HG02943 (cell line): ENCODE results near the gene RARB.

Experiments
- ATAC-seq: cut with Tn5 transposase; IDR thresholded peaks from one replicate; pipeline ENCODE4 v1.9.1; 2021; ENCODE audit warnings: mild to moderate bottlenecking, low read depth, moderate library complexity; ENCODE audit not compliant: unreplicated experiment

The RARB gene

DNA sequence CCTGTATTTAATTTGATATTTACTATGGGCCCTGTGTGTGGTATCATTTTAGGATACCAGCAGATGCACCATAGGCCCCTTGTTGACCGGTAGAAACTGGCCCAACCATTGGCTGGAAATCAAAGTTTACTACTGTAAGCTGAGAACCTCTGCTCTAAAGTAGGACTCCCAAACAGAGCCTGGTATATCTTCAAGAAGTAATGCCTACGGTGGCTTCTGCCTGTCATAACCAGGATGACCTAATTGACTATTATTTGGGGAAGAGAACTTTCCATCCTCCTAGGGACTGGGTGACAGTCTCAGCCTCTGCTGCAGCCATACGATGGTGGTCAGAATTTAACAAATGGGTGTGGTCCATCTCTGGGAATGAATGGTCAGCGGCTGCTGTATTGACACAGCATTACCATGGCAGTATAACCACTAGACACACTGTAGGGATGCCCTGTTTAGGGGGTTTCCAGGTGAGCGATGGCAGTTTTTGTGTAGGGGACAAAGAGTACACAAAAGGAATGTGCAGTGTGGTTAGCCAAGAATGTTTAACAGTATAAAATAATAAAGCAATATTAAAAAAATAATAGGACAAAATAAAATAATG is 37.3 kb downstream of the RARB start:
- ATAC-seq: no peak

DNA sequence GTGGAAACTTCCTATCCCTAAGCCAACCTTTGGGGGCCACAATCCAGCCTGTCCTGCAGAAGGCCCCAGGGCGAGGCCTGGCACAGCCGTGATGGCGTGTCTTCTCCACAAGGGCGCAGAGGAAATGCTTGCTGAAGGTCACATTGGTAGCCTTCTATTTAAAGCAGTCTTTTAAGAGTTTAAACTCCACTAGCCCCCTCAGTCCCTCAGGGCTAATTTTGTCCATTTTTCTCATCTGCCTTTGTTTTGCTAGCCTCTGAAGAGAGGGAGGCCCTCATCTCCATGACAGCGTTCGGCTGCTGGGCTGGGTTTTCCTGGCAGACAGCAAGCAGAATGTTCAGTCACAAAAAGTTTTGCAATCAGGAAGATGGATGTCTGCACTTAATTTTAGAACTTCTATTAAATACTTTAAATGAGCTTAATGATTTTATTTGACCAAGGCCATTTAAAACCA is 40.8 kb downstream of the RARB start:
- no peak for ATAC-seq

DNA sequence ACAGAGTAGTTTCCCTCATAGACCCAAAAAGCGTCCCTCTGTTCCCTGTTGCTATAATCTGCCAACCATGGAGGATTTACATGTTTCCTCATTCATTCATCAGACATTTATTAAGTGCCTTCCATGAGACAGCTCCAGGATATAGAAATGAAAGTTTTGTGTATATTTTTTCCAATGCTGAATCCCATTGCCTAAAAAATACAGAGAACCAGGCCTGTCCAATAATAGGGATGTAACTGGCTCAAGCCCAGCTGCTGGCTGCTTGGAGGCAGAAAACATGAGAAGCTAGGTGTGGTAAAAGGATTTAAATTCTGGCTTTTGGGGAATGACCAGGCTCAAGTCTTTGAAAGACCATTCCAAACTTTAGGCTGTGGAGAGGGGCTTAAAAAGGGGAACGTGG is 41.5 kb downstream of the RARB start:
- no peak for ATAC-seq

DNA sequence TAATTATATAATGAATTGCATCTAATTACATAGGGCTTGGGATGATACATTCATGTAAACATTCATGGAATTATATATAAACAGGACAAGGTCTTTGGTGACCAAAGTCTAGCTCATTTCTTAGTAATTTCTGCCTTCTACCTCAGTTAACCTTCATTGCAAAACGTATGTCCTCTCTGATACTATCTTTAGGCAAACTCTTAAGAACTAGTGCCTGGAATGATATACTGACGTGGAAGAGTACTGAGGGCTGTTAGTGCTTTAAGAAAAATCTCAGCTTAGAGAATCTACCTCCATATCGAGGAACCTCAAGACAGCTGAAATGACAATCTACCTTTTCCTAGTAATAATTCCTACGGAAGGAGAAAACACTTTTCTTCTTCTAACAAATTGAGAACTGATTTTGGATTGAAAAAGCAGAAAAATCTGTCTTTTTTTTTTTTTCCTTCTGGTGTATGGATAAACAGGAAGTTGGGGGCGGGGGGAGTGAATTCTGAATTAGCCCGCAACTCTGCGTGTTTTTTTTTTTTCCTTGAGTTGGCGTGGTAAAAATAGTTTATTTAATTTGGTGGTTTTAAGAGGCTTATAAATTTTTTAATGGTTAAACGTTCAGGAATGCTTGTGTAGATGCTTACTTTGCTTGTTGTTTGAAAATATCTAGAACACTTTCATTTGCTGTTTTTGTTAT is 43.2 kb downstream of the RARB start:
- no peak for ATAC-seq

DNA sequence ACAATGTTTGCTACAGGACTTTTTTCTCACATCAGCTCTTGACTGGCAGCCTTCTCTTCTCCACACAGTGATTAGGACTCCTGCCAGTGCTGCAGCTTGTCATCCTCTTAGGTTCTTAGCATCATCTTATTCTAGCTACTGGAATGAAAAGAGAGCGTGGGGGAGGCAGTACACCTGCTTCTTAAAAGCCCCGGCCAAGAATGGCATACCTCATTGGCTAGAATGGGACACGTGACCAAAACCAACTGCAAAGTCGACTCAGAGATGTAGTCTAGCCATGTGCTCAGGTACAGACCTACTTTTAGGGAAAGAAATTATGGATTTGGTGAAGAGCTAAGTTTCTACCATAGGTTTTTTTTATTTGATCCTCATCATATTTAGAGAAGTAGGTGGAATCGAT is 44.1 kb downstream of the RARB start:
- ATAC-seq: no peak

DNA sequence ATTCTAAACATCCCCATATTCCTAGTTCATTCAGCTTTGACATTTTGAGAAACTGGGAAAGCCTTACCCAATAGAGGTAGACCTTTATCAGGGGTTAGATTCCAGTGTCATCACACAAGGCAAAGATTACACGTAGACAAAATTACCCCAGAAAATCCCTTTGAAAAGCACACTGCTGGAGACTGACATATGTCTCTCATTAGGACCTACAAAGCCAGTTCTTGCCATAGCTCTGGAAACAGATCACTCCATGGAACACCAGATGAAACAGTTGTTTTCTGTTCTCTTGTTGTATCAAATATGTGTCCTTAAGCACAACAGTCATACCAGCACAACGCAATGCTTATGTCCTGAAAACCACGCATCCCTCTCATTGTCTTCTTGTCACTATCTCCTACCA is 44.7 kb downstream of the RARB start:
- no peak for ATAC-seq

DNA sequence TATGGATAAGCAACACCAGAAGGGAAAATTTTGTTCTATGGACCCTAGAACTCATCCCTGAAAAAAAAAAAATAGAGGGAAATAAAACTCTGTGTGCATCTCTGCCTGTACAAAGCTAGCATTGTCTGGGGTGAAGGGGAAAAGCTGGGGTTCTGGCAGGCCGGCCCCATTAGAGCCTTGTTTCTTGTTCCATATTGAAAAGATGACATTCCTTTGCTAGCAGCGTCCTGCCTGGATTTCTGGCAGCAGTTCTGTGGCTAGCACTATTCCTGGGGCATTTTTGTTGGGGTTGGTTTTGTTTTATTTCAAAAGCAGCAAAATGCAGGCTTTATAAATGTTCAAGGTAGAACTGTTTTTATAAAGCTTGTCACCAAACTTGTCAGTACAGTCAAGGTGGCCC is 45.2 kb downstream of the RARB start:
- no peak for ATAC-seq

DNA sequence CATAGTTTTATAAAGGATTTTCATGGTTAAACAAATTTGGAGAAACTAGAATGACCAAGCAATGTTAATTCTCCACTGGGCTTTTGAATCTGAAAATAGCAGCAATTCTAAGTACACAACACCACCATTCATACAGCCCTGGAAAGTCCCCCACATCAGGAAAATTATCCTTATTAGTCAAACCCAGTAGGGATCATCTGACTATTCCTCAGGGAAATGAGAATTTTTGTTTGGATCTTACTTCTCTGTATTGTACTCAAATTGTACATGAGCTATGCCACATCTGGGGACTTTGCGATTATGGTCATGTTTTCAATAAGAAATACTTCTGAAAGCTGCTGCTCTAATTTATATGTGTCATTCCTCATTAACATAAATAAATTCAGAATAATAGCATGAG is 46.0 kb downstream of the RARB start:
- no peak for ATAC-seq

DNA sequence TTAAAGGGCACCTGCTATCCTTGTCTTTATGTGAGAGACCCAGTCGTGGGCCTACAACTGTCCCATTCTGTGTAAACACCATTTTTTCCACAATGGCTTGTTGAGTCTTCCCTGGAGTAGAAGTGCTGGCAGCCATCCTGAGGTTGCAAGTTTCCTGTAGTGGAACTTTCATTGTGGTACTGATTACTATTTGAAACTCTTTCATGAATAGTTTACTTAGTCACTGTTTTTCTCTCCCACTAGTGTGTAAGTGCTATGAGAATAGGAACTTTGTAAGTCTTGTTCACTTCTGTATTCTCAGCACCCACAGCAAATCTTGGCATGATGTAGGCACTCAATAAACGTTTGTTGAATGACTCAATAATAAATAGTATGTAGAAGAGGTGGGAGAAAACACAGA is 48.6 kb downstream of the RARB start:
- no peak for ATAC-seq

DNA sequence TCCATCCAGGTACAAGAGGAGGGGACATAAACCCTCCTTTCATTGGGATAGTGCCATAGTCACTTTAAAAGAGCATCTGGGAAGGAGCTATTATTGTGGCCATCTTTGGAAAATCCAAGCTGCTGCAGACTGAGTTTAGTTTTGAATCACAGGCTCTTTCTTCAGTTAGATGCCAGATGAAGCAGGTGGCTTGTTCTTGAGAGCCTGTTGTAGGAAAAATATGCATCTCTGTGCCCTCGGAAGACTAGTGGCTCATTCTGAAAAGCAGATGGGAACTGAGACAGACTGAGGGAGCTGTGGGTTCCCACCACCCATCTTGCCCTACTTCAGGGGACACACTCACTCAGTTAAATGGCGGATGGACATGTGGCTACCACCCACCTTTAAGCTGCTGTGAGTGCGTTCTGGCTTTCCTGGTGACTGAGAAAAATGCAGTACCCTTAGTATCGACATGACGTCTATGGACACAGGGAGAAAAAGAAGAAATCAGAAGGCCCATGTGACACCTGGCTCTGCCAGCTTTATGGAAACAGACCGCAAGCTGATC is 50.2 kb downstream of the RARB start:
- ATAC-seq: no peak

DNA sequence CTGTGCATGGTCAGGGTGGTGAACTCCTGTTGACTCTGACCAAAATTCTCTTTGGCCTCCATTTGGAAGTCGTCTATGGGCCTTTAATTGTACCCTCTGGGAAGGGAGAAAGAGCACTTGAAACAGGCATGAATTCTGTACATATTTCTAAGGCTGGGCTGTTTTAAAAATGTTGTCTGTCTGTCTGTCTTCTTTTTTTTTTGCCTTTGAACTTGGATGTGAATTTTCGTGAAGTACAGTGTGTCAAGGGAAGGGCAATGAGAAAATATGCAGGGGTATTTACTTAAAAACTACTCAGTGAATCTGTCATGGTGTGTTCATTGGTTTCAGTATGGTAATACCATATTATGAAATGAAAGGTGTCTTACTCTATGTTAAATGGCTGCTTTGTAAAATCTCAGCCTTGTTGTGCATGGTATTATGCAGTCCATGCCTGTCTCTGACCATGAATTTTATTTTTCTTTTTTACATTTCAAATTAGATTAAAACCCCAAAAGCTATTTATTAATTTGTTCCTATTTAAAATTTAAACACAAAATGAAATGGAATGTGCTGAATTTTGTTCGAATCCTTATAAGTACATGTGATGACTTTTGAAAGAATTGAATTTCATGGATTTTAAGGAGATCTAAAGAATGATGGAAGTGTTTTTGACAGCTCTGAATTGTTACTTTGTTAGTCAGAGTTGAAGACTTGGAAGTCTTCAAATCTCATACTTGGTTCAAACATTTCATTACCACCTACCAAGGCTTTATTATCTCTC is 51.1 kb downstream of the RARB start:
- ATAC-seq: no peak

DNA sequence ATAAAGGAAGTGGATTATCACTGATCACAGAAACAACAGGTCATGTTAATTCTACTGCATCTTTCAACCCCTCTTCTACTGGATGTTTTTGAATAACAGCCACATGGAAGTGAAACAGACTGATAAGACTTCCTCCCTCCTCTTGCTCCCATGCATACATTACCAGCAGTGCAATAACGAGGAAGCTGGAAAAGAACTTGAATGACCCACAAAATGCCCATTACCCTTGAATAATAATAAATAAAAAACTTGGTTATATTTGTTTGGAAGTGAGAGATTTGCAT is 51.6 kb downstream of the RARB start:
- no peak for ATAC-seq

DNA sequence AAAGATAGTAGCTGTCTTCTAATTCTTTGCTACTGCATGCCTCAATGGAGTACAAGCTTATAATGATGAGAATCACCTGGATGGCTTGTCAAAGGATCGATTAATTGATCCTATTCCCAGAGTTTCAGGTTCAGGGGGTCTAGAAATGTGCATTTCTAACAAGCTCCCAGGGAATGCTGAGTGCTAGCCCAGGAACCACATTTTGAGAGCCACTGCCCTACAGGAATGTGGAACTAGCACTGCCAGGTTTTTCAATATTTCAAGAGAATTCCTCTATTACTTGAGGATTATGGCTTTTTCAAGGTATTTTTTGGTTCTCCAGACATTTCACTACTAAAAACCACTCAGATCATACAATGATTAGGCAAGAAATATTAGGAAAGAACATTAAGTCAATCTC is 52.7 kb downstream of the RARB start:
- ATAC-seq: no peak

DNA sequence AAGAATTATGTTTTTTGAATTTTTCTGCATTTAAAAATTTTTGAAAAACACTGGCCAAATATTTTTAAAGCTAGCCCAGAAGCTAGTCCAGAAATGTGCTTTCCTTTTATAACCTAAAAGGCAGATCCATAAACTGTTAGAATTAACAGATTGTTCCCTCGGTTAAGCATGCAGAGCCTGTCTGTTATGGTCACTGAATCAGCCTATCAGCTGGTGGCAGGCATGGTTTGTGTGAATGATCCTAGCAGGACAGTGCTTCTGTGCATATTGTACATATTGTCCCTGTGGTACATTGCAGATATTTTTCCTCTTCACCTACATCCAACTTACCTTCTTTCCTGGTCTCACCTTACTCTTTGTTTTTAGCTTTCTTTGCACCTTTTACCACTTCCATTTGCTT is 53.3 kb downstream of the RARB start:
- ATAC-seq: no peak

DNA sequence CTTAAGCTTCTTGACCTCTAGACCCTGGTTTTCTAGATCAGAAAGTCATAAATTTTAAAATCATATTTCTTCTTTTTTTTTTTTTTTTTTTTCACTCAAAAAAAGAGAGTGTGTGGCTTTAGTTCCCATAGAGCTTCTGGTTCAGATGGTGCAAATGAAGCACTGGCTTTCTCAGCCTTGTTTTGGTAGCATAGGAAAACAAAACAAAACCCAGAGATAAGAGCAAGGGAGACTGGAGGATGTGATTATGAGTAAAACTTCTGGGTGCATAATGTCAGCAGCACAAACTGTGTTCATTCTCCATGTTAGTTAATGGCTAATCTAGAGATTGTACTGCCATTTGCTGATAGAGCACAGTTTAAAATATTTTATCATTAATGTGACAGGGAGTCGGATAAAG is 55.4 kb downstream of the RARB start:
- ATAC-seq: no peak

DNA sequence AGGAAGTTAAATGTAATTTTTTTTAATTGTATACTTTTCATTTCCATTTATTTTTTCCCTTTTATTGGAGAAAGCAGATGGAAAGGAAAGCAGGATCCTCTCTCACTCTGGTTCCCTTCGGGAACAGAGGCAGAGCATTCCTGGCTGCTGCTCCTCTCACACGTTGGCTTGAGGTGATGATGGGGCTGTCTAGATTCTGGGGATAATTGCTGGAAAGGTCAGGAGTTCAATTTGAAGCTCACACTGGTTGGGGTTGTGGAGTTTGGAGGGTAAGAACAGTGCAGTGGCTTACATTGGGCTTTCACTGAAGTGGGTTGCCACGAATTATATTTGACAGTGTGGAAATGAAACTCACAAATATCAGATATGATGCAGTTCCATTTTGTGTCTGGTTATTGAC is 57.6 kb downstream of the RARB start:
- ATAC-seq: no peak

DNA sequence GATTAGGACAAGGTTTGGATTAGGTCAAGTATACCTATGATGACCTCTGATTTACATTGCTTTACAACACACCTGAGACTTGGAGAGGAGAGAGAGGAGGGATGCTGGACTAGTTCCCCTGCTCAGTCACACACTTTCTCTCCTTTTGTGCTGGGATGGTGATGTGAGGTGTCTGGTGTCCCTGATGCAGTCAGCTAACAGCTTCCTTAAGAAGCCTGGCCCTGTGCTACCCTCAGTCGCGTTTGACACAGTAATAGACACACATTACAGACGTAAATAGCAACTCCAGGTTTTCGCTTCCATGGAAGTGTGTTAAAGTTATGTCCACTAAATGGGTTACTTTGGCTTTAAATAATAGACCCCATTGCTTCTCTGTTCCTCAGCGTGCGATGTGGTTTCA is 58.9 kb downstream of the RARB start:
- no peak for ATAC-seq

DNA sequence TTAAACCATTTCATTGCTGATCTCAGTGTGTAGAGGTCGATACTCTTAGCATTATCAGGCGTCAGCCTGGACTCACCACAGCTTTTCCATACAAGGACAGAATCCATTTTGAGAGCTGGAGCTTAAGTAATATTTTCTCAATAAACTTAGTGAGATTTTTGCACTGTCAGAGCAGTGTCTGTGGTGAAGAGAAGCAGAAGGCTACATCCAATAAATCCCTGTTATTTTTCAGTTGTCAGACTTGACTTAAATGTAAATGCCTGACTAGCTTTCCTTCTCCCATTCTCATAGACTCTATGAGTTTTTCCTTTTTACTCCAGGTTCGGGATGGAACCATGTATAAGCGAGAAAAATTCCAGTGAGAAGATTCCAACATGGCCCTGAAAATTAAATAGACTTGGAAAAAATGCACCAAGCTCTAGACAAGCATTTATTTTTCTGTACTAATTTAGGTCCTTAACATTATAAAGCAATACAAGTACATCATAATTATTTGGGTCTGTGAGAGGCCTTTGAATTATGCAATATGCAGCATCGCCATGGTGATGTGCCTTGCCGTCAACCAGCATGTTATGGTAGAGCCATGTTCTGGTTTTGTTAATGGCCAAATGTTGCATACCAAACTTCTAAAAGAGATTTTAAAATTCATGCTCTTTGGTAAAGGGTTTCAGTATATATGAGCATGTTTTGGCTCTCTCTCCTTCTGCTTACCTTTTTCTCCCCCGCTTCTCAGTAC is 62.0 kb downstream of the RARB start:
- ATAC-seq: no peak

DNA sequence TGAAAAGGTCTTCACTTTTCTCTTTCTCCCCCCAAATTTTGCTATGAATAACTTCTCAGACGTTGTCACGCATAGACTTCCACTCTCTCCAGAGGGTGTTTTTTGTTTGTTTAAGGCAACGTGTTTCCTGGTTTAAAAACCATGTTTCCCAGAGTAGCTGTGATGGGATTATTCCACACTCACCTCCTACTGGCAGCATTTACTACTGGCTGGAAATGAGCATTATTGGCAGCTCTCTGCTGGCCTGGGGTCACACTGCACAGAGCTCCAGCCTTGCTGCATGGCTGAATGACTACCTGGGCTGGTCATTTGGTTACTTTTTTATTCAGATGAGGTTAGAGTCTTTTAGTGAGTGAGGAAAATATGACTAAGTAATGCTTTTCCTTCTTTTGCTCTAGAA is 65.2 kb downstream of the RARB start:
- no peak for ATAC-seq

DNA sequence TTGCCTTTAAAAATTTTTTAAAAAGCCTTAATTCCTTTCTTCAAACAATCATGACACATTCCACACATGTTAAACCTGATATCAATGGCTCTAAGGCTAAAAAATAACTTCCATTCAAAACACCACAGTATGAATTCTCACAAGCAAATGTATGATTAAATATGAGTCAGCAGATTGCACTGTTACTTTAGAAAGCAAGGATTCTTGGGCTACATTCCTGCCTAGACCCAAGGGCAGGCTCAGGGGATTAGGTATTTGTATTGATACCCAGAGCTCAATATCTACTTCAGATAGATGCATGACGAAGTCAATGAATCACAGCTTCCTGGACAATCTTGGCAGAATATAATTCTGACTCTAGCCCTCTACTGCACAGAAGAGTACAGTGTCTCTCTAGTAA is 65.7 kb downstream of the RARB start:
- ATAC-seq: no peak

DNA sequence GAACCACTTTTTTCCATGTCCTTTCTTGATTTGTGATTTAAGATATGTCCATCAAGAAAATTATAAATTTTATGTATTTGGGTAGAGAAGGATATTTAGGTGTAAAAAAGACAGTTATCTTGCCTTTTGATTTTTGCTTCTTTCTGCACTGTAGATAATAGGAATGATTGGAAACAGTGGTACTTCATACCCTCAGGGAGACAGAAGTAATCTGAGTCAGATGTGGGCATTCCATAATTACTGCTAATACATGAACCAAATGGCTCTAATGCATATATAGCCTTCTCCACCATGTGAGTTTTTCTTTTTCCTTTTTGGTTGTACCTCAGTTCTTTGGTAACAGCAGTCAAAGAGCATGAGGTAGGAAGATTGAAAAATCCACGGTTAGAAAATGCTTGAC is 67.2 kb downstream of the RARB start:
- no peak for ATAC-seq
